ENCODE results near the gene PLOD2. TPM values are rescaled to one million over a fixed set of nuclear protein-coding genes. Genes with fewer than 3 reads are reported as not detected.
"Not testable (repeated sequence)": the region's sequence is repeated elsewhere in the genome, so short reads cannot be mapped to it uniquely, and the experiment has no call there.

The PLOD2 gene
- total RNA-seq, 1 donor: 8.1 TPM

GRCh38 chr3:146145642-146146041 is 15.3 kb downstream of the PLOD2 start:
- no peak for DNase-seq (ENCODE audit: low read depth in 2 of 3, low spot score in 2 of 3)

GRCh38 chr3:146142757-146143156 is 18.2 kb downstream of the PLOD2 start:
- no peak for DNase-seq (ENCODE audit: low read depth in 2 of 3, low spot score in 2 of 3)

DNA sequence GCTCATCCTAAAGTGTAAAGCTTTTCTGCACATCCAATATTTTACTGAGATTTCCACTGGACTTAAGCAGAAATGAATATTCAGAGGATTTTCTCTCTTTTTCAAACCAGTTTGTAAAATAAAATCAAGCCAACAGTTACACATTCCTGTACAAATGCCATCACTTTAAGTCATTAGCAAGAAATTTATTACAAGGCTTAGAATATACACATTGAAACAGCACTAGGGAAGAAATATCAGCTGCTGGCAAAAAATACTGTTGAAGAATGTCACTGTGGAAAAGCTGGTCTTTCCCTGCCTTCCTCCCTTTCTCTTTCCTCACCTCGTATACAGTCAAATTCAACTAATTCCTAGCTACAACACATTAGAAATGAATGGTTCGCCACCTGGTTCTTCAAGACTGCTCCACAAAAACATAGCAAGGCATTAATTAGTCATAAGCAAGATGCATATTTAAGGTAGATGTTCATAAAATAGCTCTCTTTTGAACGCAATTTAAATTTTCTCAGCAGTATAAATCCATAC is 21.3 kb downstream of the PLOD2 start:
- no peak for DNase-seq (ENCODE audit: low read depth in 2 of 3, low spot score in 2 of 3)

DNA sequence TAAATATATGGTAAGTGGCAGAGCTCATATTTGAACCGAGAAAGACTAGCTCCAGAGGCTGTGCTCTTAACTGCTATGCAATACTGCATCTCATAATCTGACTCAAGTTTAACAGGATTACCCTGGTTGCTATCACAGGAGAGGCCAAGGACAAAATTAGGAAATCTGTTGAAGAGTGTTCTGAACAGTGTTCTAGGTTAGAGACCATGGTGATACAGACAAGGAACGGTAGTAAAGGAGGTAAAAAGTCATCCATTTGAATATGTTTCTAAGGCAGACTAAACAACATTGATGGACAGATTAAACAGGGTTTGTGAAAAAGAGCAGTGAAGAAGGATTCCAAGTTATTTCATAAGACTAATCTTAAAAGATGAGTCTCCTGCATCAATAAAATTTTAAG is 22.1 kb downstream of the PLOD2 start:
- no peak for DNase-seq (ENCODE audit: low read depth in 2 of 3, low spot score in 2 of 3)

DNA sequence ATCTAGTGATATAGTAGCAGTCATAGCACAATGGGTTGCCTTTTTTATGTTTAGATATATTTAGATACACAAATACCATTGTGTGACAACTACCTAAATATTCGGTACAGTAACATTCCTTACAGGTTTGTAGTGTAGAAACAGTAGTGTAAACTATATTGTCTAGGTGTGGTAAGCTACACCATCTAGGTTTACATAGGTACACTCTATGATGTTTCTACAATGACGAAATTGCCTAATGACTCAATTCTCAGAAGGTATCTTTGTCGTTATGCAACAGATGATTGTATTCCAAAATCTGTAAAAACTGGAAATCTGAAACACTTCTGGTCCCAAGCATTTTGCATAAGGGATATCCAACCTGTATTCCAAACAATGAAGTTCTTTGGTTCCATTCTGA is 24.3 kb downstream of the PLOD2 start:
- no peak for DNase-seq (ENCODE audit: low read depth in 2 of 3, low spot score in 2 of 3)

GRCh38 chr3:146134348-146135117 is 26.5 kb downstream of the PLOD2 start:
- no peak for DNase-seq (ENCODE audit: low read depth in 2 of 3, low spot score in 2 of 3)

DNA sequence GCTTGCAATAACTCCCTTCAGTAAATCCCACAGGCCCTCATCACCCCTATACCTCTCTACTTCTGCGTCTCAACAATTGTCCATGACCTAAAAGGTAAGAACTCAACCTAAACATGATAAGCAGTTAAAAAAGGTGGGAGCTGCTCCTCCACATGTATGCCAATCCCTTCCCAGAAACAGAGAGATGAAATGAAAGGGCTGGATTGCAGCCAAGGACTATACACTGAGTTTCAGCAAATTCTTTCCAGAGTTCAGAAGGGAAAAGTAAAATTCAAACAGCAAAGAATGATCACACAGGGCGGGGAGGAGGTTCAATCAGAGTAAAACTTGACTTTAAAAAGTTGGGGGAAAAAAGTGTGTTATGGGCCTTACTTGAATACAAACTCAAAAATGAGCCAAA is 27.5 kb downstream of the PLOD2 start:
- DNase-seq (ENCODE audit: low read depth in 2 of 3, low spot score in 2 of 3): no peak

DNA sequence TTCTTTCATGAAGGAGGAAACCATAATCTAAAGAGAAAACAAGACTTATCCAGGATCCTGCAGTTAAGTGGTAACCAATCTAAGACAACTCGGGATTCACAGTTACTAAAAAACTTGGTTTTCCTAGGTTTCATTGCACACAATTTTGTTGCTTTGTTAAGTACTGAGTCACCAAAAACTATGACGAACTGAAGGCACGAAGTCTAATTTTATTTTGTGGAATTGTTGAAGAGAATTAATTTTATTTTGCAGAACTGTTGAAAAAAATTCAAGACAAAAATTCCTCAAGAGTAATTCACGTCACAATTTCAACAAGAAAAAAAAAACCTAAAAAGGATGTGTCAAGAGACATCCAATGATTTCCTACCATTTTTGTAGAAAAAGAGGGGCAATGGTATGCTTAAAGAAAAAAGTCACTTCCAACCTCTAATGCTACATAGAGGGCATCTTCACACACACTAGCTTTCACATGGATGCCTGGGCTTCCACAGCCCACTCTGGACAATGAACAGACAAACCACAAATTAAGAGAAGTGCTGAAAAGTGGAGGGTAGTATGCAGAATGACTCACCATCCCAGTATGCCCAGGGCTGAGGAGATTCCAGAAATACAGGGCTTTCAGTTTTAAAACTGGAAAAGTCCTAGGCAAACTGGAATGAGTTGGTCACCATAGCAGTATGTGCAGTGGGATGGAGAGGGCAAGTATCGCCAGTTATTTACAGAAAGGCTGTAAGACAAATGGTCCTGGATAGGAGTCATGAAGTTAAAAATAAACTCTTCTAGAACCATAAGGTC is 29.2 kb downstream of the PLOD2 start:
- no peak for DNase-seq (ENCODE audit: low read depth in 2 of 3, low spot score in 2 of 3)

- DNase-seq (ENCODE audit: low read depth in 2 of 3, low spot score in 2 of 3): no peak
Measured at GRCh38 chr3:146130881-146131371, 30.1 kb downstream of the PLOD2 start.

GRCh38 chr3:146129750-146130149 is 31.2 kb downstream of the PLOD2 start:
- no peak for DNase-seq (ENCODE audit: low read depth in 2 of 3, low spot score in 2 of 3)

- DNase-seq (ENCODE audit: low read depth in 2 of 3, low spot score in 2 of 3): no peak
Measured at GRCh38 chr3:146128939-146129338, 32.0 kb downstream of the PLOD2 start.

DNA sequence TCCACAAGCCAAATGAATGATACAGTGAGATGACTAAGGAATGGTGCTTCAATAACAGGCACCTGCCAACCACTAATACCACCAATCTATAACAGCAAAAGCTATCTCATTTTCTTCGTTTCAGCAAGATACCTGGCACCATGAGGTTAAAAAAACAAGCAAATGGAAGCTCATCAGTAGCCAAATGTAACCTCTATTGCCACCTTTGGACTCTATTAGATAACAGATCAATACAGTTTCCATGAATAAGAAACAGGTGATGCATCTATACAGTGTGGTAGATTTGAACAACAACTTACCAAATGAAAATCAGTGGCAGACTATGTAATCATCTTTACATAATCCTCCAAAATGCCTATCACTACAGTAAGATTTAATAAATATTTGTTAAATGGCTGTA is 32.8 kb downstream of the PLOD2 start:
- no peak for DNase-seq (ENCODE audit: low read depth in 2 of 3, low spot score in 2 of 3)

GRCh38 chr3:146125951-146126350 is 35.0 kb downstream of the PLOD2 start:
- DNase-seq (ENCODE audit: low read depth in 2 of 3, low spot score in 2 of 3): peak in 1 of 3 donors; percentile 7

DNA sequence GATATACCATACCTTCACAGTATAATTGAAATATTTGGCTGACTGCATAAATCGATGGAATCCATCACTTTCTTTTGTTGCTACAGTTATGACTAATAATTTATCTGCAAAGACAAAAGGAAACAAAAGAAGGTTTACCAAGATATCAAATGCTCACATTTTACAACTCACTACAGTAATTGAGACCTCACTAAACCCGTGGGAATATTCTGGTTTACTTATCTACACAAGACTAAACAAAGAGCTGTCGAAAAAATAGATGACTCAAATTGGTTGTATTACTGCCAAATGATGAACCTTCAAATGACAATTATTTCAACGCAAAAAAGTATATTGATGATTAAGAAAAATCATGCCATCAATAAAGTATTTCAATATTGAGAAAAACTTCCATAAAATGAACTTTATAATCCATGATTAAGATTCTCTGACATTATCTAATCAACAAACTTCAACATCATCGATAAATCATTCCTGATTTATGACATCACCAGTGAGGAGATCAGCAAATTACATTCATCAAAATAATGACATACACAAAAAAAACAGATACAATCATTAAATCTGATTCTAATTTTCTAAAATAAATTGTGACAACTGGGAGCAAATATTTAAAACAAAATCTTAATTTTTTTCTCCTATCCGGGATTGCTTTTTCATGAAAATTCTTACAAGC is 36.7 kb downstream of the PLOD2 start:
- DNase-seq (ENCODE audit: low read depth in 2 of 3, low spot score in 2 of 3): no peak

DNA sequence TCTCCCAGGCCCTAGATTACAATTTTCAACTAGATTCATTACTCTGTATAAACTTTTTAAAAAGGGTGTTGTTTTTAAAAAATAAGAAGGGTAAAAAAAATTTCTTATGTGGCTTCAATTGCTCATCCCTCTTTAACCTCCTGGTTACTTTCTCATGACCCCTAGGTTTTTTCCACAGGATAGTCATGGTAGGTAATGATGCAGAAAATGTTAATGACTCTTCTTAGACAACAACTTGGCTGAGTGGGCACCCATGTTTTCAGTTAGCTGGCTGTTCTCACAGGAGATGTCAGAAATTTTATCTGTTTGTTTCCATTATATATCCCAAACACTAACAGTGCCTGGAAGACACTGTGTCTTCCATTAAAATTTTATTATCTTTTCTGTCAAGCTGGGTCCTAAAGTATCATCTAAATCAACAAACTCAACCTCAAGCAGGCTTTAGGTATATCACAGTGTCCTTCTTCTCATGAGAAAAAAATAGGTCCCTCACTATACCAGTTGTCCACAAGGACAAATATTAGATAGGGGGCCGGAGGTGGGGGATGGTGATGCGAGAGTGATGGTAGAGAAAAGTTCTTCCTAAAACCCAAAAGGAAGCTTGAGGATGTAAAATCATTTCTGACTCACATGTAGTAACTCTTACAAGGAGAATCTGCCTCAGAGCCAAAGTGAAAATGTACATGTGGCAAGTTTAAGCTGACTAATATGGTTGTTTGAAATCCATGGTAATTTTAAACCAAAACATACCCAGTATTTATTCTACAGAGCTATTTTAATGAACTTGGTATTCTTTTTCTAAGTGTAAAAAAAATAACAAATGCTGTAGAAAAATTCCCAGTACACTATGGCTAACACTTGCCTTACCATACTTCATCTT is 43.3 kb downstream of the PLOD2 start:
- no peak for DNase-seq (ENCODE audit: low read depth in 2 of 3, low spot score in 2 of 3)

DNA sequence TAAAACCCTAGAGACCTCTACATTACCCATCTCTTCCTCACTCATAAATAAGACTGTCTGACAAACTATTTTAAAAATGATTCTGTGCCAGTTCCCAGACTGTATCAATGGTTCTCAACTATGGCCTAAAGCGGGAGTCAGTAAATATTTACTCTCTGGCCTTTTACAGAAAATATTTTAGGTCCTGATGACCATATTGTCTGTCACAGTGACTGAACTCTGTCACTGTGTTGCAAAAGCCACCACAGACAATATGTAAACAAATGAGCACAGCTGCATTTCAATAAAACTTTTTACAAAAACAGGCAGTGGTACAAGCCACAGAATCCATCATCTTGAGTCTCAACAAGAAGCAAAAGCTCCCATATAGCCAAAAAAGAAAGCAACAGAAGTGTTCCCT is 45.4 kb downstream of the PLOD2 start:
- DNase-seq (ENCODE audit: low read depth in 2 of 3, low spot score in 2 of 3): no peak

- not testable (repeated sequence) for DNase-seq (ENCODE audit: low read depth in 2 of 3, low spot score in 2 of 3)
Measured at GRCh38 chr3:146113804-146114203, 47.2 kb downstream of the PLOD2 start.

DNA sequence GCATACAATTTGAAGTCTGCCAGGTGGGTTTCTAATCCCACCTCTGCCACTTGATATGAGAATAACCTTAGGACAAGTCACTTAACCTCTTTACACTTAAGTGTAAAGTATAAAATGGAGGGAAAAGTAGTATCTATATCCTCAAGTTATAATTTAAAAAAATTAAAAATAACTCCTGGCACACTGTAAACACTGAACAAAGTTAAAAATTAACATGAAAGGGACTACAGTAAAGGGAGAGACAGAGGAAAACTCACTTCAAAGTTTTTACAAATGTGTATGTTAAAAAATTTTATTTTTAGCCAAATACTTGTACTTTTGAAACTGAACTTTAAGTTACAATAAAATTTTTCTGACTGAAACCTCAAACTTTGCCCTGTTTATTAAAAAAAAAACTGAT is 49.6 kb downstream of the PLOD2 start:
- no peak for DNase-seq (ENCODE audit: low read depth in 2 of 3, low spot score in 2 of 3)

- DNase-seq (ENCODE audit: low read depth in 2 of 3, low spot score in 2 of 3): no peak
Measured at GRCh38 chr3:146110161-146110560, 50.8 kb downstream of the PLOD2 start.

GRCh38 chr3:146106986-146107385 is 54.0 kb downstream of the PLOD2 start:
- DNase-seq (ENCODE audit: low read depth in 2 of 3, low spot score in 2 of 3): no peak

Data from hematopoietic multipotent progenitor cell (in vitro differentiated cells).